Fibroblast of pulmonary artery (primary cell): ENCODE measurements around the gene FTO.

Source experiments
- DNase-seq: peaks from one replicate; pipeline ENCODE4 v3.0.0-alpha.2; 2010; ENCODE audit warnings: low read depth
- H3K4me3 ChIP-seq: replicated peaks from 2 replicates; pipeline ENCODE4 v1.5.1; 2011; ENCODE audit warnings: low read depth, mild to moderate bottlenecking, control low read depth, low read length, moderate library complexity
- TF ChIP-seq, protein P1 (sequence below): IDR thresholded peaks from 2 replicates; pipeline ENCODE4 v1.5.1; 2011; ENCODE audit warnings: mild to moderate bottlenecking, control low read depth, low read length, inconsistent platforms; ENCODE audit errors: missing control alignments

FTO gene

DNA sequence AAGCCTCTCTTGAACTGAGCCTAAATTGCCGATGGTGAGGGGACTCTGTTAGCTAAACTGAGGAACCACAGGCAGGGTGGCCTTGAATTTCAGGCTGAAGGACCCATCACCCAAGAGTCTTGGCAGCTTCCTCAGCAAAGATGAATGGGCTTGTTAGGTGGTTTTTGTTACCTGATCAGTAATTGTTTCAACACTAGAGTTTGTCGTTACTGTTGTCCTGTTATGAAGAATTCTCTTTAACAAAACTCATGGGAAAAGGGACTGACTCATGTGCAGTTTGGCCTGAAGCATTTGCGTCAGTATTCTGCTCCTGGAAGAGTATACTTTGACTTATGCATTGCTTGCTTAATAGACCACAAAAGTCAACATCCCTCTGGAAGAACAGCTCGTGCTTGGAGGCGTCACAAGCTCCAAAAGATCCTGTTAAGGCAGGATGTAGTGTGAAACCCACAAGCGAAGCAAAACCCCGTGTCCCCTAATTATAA, 376.6 kb downstream of the FTO start:
- H3K4me3 ChIP-seq: no peak overlapping the region
- DNase-seq: peak; percentile 92
- TF ChIP-seq, protein P1, sequence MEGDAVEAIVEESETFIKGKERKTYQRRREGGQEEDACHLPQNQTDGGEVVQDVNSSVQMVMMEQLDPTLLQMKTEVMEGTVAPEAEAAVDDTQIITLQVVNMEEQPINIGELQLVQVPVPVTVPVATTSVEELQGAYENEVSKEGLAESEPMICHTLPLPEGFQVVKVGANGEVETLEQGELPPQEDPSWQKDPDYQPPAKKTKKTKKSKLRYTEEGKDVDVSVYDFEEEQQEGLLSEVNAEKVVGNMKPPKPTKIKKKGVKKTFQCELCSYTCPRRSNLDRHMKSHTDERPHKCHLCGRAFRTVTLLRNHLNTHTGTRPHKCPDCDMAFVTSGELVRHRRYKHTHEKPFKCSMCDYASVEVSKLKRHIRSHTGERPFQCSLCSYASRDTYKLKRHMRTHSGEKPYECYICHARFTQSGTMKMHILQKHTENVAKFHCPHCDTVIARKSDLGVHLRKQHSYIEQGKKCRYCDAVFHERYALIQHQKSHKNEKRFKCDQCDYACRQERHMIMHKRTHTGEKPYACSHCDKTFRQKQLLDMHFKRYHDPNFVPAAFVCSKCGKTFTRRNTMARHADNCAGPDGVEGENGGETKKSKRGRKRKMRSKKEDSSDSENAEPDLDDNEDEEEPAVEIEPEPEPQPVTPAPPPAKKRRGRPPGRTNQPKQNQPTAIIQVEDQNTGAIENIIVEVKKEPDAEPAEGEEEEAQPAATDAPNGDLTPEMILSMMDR: no peak

DNA sequence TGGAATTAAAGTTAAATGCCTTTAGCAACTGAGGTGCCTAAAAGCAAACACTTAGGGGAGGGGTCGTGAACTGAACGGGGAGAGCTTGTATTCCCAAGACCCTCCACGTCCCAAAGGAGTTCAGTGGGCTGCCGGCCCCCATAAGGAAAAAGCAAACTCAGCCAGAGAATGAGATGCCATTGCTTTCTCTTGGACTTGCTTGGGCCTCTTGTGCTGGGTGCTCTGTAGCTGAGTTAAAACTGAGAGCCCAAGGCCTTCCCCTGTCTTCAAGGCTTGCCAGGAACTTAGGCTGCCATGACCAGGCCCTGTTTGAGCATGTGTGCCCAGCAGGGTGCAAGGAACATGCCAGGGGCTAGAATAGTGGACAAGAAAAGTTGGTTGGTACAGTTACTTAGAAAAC, 382.8 kb downstream of the FTO start:
- no peak overlapping the region for H3K4me3 ChIP-seq
- DNase-seq: no peak
- TF ChIP-seq, protein P1: no peak

DNA sequence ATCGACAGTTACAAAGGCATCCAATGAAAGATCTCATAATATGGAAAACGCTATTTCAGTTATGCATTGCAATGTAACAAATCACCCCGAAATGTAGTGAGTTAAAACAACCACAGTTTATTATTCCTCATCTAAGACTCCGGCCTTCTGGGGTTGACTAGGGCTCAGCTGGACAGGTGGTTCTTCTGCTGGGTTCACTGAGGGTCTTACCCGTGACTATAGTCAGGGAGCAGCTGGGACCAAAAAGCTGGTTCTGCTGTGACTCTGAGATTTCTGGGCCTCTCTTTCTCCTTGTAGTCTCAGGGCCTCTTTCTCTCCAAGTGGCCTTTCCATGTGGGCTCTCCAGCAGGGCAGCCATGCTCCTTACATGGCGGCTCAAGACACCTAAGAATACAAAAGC, 386.6 kb downstream of the FTO start:
- no peak overlapping the region for H3K4me3 ChIP-seq
- no peak for DNase-seq
- TF ChIP-seq, protein P1: no peak

DNA sequence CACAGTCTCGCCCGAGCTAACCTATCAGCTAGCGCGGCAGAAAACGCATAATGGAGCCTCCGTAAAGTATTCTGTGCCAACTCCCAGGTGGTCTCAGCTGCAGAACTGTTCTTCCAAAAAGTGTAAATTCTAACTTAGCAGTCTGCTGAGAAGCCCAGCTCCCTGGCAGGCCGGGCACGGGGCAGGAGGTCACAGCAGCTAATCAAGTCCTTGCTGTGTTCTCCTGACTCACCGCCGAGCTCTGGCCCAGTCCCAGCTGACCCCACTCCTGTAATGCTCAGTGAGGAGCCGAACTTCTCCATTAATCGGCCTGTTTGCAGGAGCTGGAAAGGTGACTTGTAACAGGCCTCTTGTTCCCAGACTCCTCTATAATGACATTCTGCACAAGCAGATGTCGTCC, 389.3 kb downstream of the FTO start:
- TF ChIP-seq, protein P1: no peak
- no peak for DNase-seq
- H3K4me3 ChIP-seq: no peak overlapping the region

DNA sequence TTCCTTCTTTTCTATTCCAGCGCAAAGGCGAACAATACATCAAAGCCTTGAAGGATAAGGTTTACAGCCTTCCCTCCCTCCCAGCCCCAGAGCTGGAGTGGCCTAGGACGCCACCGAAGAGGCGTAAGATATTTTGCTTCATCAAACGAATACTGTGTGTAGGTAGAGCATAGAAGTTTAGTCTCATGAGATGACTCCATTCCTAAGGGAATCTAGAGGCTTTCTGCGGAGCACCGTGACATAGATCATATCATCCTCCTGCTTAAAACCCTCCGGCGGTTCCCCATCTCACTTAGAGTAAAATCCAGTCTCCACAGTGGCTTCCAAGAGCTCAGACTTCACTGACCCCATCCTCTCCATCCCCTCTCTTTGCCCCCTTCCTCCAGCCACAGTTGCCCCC, 390.7 kb downstream of the FTO start:
- no peak overlapping the region for H3K4me3 ChIP-seq
- TF ChIP-seq, protein P1: no peak
- DNase-seq: no peak

DNA sequence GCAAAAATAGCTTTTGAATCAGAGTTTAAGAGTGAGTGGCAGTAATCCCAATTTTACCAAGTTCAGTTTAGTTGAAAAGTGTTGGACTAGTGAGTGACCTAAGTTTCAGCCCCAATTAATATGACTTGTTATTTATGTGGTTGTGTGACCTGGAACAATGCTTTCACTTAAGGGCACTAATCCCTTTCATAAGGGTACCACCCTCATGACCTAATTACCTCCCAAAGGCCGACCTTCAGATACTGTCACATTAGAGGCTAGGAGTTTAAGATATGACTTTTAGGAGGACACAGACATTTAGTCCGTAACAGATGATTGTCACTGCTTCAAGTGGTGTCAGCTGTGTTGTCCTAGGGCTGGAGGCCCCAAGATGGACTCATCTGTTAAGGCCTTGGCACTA, 392.7 kb downstream of the FTO start:
- TF ChIP-seq, protein P1: no peak
- no peak overlapping the region for H3K4me3 ChIP-seq
- DNase-seq: no peak

DNA sequence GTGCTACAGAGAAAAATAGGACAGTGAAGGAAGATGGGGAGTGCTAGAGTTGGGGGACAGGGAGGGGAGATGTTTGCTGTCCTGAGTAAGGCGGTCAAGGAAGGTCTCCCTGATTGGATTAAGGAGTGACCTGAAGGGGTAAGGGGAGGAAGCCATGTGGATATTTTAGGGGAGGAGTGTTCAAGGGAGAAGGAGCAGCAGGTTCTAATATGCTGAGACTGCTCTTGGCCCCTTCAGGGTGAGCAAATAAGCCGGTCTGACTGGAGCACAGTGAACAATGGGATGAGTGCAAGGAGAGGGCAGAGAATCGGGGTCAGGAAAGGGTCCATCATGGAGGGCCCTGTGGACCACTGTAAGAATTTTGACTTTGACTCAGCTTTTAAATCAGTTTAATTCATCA, 393.8 kb downstream of the FTO start:
- no peak for DNase-seq
- no peak overlapping the region for H3K4me3 ChIP-seq
- TF ChIP-seq, protein P1: no peak
